Activated CD4-positive, alpha-beta memory T cell treated with anti-CD3 and anti-CD28 coated beads for 36 hours (primary cell): ENCODE data around the gene HLA-E. TPM values are rescaled to one million over a fixed set of nuclear protein-coding genes. Genes with fewer than 3 reads are reported as not detected.
A peak's percentile ranks its signal among the peaks of the same experiment; 100 is the strongest.
"Not testable (repeated sequence)": the region's sequence is repeated elsewhere in the genome, so short reads cannot be mapped to it uniquely, and the experiment has no call there.

Experiments
- CTCF ChIA-PET: fragments of 350-600 bp; sonication (Branson Sonifier 250); formaldehyde crosslinking; loops from one replicate; lab custom pipeline; 2021; ENCODE audit warnings: antibody characterized with exemption, inconsistent platforms; lab: Charles Lee
- POLR2A ChIA-PET: fragments of 350-600 bp; sonication (Branson Sonifier 250); formaldehyde crosslinking; loops from one replicate; lab custom pipeline; 2021; ENCODE audit warnings: antibody characterized with exemption; lab: Charles Lee
- DNase-seq: peaks from one replicate; pipeline ENCODE4 v3.0.0-alpha.2; 2020
- H3K27ac Mint-ChIP-seq: one replicate; pipeline ENCODE4 v1.8.0; 2021; ENCODE audit warnings: mixed read lengths
- H3K27me3 Mint-ChIP-seq: one replicate; pipeline ENCODE4 v1.8.0; 2021; ENCODE audit warnings: mixed read lengths
- H3K36me3 Mint-ChIP-seq: one replicate; pipeline ENCODE4 v1.8.0; 2021; ENCODE audit warnings: mixed read lengths
- H3K4me1 Mint-ChIP-seq: one replicate; pipeline ENCODE4 v1.8.0; 2021; ENCODE audit warnings: low read depth, mixed read lengths
- H3K4me3 Mint-ChIP-seq: one replicate; pipeline ENCODE4 v1.8.0; 2021; ENCODE audit warnings: mild to moderate bottlenecking, mixed read lengths
- H3K9me3 Mint-ChIP-seq: one replicate; pipeline ENCODE4 v1.8.0; 2021; ENCODE audit warnings: mixed read lengths
- intact Hi-C: fragments of 100-400 bp; cut with micrococcal nuclease; formaldehyde crosslinking; loops from one replicate; pipeline ENCODE4 v1.15.1; 2023
- total RNA-seq, 2 experiments: library from RNA; stranded (reverse); gene quantifications; one replicate each; pipeline ENCODE4 v1.2.3, GENCODE V29; 2021

Gene HLA-E
- total RNA-seq, 2 experiments from 2014 or later: 481 to 485 TPM

- Mint-ChIP-seq H3K4me3 (peak overlapping the region; percentile 31), H3K27me3 (no peaks in the 10 kb centered on the region), H3K27ac (peak overlapping the region; percentile 86), H3K36me3 (no peaks in the 10 kb centered on the region), H3K9me3 (no peaks in the 10 kb centered on the region), H3K4me1 (peaks cover 55% of the 10 kb centered on the region)
- peak; percentile 46 for DNase-seq
- intact Hi-C loops: loop anchor here (1.0 to 2.0 kb wide), 3 partner anchors 7 to 20 kb away; no protein-coding TSS in a partner anchor
- CTCF ChIA-PET: interaction anchor here (0.7 to 4.7 kb wide), 10 partner anchors 12 to 221 kb away, joined by 3 to 34 read pairs (median 6); no protein-coding TSS in a partner anchor
- POLR2A ChIA-PET: interaction anchor here (1.0 to 4.9 kb wide), 6 partner anchors 13 to 106 kb away, joined by 3 to 45 read pairs (median 7); no protein-coding TSS in a partner anchor
These were observed 19.8 kb downstream of the HLA-E start for GRCh38 chr6:30508890-30509736.

DNA sequence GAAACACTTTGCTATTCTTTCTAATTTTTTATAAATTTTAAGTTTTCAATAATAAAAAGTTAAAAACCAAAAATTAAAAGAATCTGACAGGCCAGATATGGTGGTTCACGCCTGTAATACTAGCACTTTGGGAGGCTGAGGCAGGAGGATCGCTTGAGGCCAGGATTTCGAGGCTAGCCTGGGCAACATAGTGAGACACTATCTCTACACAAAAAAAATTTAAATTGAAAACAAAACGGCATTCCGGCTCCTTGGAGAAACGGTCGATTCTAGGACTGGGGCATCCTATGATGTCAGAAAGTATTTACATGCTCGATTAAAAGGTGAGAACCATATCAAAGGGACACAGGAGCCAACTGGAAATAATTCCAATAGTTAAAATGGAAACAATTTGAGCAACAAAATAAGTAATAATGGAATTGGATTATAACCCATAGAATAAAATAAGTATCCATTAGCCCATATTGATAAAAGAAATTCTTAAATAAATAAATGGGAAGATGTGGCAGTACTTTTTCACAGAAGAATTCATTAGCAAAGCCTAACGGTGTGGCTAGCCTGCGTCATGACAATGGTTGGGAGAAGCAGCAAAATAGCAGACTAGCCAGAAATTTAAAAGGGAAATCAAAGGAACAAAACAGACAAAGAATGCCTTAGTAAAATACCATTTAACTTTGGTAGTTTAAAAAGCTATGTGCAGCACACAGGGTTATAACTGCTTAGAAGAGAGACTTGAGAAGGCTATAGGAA lies 21.3 kb downstream of the HLA-E start:
- no peaks in the 10 kb centered on the region for H3K9me3 Mint-ChIP-seq
- H3K27me3 Mint-ChIP-seq: no peaks in the 10 kb centered on the region
- peaks cover 65% of the 10 kb centered on the region for H3K4me1 Mint-ChIP-seq
- peak overlapping the region; percentile 86 for H3K27ac Mint-ChIP-seq
- DNase-seq: peak; percentile 4
- ChIA-PET POLR2A (interaction anchor here (1.1 to 4.9 kb wide), 4 partner anchors 10 to 18 kb away, joined by 3 to 45 read pairs (median 6); no protein-coding TSS in a partner anchor), CTCF (interaction anchor here (0.8 to 4.7 kb wide), 9 partner anchors 14 to 168 kb away, joined by 3 to 34 read pairs (median 7); no protein-coding TSS in a partner anchor)
- no peak overlapping the region for H3K4me3 Mint-ChIP-seq
- intact Hi-C loops: no loop called here
- H3K36me3 Mint-ChIP-seq: no peaks in the 10 kb centered on the region

GRCh38 chr6:30511169-30511546 lies 21.8 kb downstream of the HLA-E start:
- POLR2A ChIA-PET: interaction anchor here (1.1 to 4.9 kb wide), 3 partner anchors 10 to 19 kb away, joined by 3 to 45 read pairs (median 4); no protein-coding TSS in a partner anchor
- Mint-ChIP-seq H3K27me3 (no peaks in the 10 kb centered on the region), H3K4me3 (no peak overlapping the region), H3K9me3 (no peaks in the 10 kb centered on the region), H3K36me3 (no peaks in the 10 kb centered on the region), H3K4me1 (peaks cover 68% of the 10 kb centered on the region), H3K27ac (peak overlapping the region; percentile 30)
- CTCF ChIA-PET: interaction anchor here (0.8 to 4.7 kb wide), 10 partner anchors 9 to 168 kb away, joined by 3 to 34 read pairs (median 6); no protein-coding TSS in a partner anchor
- DNase-seq: peak; percentile 6
- intact Hi-C loops: no loop called here

GRCh38 chr6:30513451-30513850 lies 24.1 kb downstream of the HLA-E start:
- intact Hi-C loops: no loop called here
- POLR2A ChIA-PET: no interaction called here

DNA sequence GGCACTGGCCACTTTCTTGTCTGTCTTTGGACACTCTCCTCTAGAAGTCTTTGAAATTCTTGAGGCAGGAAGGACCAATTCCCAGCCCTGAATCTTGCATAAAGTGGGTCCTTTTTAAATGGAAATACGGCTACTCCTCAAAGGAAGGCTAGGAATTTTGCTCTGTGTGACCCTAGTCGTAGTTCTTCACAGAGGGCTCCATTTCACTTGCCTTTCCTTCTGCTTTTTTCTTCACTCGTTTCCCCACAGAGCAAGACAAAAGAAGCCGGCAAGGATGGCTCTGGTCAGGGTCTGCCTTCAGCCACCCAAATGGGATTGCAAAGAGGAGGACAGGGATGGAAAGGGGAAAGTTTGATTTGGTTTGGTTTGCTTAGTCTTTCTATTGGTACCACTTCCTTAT lies 25.8 kb downstream of the HLA-E start:
- H3K4me1 Mint-ChIP-seq: peaks cover 61% of the 10 kb centered on the region
- intact Hi-C loops: no loop called here

More at GRCh38 chr6:30513451-30513850, 24.1 kb downstream of the HLA-E start:
- CTCF ChIA-PET: interaction anchor here (1.3 kb wide), 1 partner anchor 19 kb away, joined by 3 read pairs; no protein-coding TSS in a partner anchor
- no peak overlapping the region for H3K4me3 Mint-ChIP-seq
- peaks cover 5% of the 10 kb centered on the region for H3K9me3 Mint-ChIP-seq
- peaks cover 62% of the 10 kb centered on the region for H3K4me1 Mint-ChIP-seq
- peaks cover 3% of the 10 kb centered on the region for H3K36me3 Mint-ChIP-seq
- DNase-seq: peak; percentile 5
- no peak overlapping the region for H3K27ac Mint-ChIP-seq
- H3K27me3 Mint-ChIP-seq: no peaks in the 10 kb centered on the region

GRCh38 chr6:30515944-30516753 lies 26.8 kb downstream of the HLA-E start:
- H3K36me3 Mint-ChIP-seq: peaks cover 14% of the 10 kb centered on the region
- POLR2A ChIA-PET: interaction anchor here (0.7 to 2.0 kb wide), 6 partner anchors 13 to 892 kb away, joined by 3 to 21 read pairs (median 4); no protein-coding TSS in a partner anchor
- peak; percentile 97 for DNase-seq
- intact Hi-C loops: loop anchor here (1.0 kb wide), 5 partner anchors 8 to 40 kb away; partner anchors contain the start of genes GNL1 and HLA-E
- H3K4me1 Mint-ChIP-seq: peaks cover 59% of the 10 kb centered on the region
- H3K27me3 Mint-ChIP-seq: no peaks in the 10 kb centered on the region
- peak overlapping the region; percentile 78 for H3K4me3 Mint-ChIP-seq
- CTCF ChIA-PET: interaction anchor here (0.6 to 3.9 kb wide), 7 partner anchors 9 to 81 kb away, joined by 3 to 15 read pairs (median 4); no protein-coding TSS in a partner anchor
- peaks cover 13% of the 10 kb centered on the region for H3K9me3 Mint-ChIP-seq
- peak overlapping the region; percentile 98 for H3K27ac Mint-ChIP-seq

More for the DNA sequence above, 25.8 kb downstream of the HLA-E start:
- no peaks in the 10 kb centered on the region for H3K27me3 Mint-ChIP-seq
- peaks cover 11% of the 10 kb centered on the region for H3K9me3 Mint-ChIP-seq
- ChIA-PET CTCF (interaction anchor here (1.3 to 3.9 kb wide), 2 partner anchors 14 to 29 kb away, joined by 4 to 15 read pairs; no protein-coding TSS in a partner anchor), POLR2A (interaction anchor here (1.2 to 2.0 kb wide), 2 partner anchors 14 to 22 kb away, joined by 3 to 21 read pairs; no protein-coding TSS in a partner anchor)
- peak; percentile 8 for DNase-seq
- peak overlapping the region; percentile 98 for H3K27ac Mint-ChIP-seq
- H3K36me3 Mint-ChIP-seq: peaks cover 10% of the 10 kb centered on the region
- H3K4me3 Mint-ChIP-seq: peak overlapping the region; percentile 78

- H3K9me3 Mint-ChIP-seq: peaks cover 13% of the 10 kb centered on the region
- not testable (repeated sequence) for DNase-seq, H3K27me3 Mint-ChIP-seq
- POLR2A ChIA-PET: interaction anchor here (0.7 to 2.0 kb wide), 5 partner anchors 12 to 891 kb away, joined by 3 to 21 read pairs (median 5); no protein-coding TSS in a partner anchor
- CTCF ChIA-PET: interaction anchor here (0.6 to 3.9 kb wide), 5 partner anchors 9 to 80 kb away, joined by 3 to 15 read pairs (median 4); no protein-coding TSS in a partner anchor
- intact Hi-C loops: loop anchor here (1.0 kb wide), 5 partner anchors 8 to 40 kb away; partner anchors contain the start of genes GNL1 and HLA-E
- H3K27ac Mint-ChIP-seq: peak overlapping the region; percentile 98
- H3K36me3 Mint-ChIP-seq: peaks cover 14% of the 10 kb centered on the region
- H3K4me1 Mint-ChIP-seq: peaks cover 60% of the 10 kb centered on the region
- peak overlapping the region; percentile 78 for H3K4me3 Mint-ChIP-seq
These were observed 27.4 kb downstream of the HLA-E start for GRCh38 chr6:30516754-30517076.

DNA sequence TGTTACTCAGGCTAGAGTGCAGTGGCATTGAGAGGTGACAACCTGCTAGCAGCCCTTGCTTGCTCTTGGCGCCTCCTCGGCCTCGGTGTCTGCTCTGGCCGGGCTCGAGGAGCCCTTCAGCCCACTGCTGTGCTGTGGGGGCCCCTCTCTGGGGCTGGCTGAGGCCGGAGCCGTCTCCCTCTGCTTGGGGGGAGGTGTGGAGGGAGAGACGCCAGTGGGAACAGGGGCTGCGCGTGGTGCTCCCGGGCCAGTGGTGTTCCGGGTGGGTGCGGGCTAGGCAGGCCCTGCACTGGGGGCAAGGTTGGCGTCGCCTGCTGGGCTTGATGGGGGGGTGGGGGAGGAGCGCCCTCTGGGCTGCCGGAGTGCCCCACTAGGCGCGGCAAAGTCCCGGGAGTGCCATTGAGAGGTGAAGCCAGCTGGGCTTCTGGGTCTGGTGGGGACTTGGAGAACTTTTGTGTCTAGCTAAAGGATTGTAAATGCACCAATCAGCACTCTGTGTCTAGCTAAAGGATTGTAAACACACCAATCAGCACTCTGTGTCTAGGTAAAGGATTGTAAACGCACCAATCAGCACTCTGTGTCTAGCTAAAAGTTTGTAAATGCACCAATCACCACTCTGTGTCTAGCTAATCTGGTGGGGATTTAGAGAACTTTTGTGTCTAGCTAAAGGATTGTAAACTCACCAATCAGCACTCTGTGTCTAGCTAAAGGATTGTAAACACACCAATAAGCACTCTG lies 28.6 kb downstream of the HLA-E start:
- DNase-seq: peak; percentile 8
- H3K9me3 Mint-ChIP-seq: peaks cover 18% of the 10 kb centered on the region
- H3K4me3 Mint-ChIP-seq, intact Hi-C loops, H3K27me3 Mint-ChIP-seq: not testable (repeated sequence)
- ChIA-PET POLR2A (interaction anchor here (0.9 to 1.3 kb wide), 5 partner anchors 10 to 28 kb away, joined by 3 to 6 read pairs (median 5); no protein-coding TSS in a partner anchor), CTCF (interaction anchor here (1.1 to 3.9 kb wide), 6 partner anchors 10 to 26 kb away, joined by 4 to 15 read pairs (median 4); no protein-coding TSS in a partner anchor)
- H3K27ac Mint-ChIP-seq: peak overlapping the region; percentile 98
- peaks cover 66% of the 10 kb centered on the region for H3K4me1 Mint-ChIP-seq
- peaks cover 17% of the 10 kb centered on the region for H3K36me3 Mint-ChIP-seq

DNA sequence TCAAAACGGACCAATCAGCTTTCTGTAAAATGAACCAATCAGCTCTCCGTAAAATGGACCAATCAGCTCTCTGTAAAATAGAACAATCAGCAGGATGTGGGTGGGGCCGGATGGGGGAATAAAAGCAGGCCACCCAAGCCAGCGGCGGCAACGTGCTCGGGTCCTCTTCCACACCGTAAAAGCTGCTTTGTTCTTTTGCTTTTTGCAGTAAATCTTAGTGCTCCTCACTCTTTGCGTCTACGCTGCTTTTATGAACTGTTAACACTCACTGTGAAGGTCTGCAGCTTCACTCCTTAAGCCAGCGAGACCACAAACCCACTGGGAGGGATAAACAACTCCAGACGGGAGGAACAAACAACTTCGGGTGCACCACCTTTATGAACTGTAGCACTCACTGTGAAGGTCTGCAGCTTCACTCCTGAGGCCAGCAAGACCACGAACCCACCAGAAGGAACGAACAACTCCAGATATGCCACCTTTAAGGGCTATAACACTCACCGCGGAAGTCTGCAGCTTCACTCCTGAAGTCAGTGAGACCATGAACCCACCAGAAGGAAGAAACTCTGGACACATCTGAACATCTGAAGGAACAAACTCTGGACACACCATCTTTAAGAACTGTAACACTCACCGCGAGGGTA lies 29.3 kb downstream of the HLA-E start:
- peaks cover 69% of the 10 kb centered on the region for H3K4me1 Mint-ChIP-seq
- peak; percentile 65 for DNase-seq
- peak overlapping the region; percentile 32 for H3K4me3 Mint-ChIP-seq
- H3K27ac Mint-ChIP-seq: peak overlapping the region; percentile 71
- intact Hi-C loops, H3K27me3 Mint-ChIP-seq: not testable (repeated sequence)
- peaks cover 22% of the 10 kb centered on the region for H3K9me3 Mint-ChIP-seq
- H3K36me3 Mint-ChIP-seq: peaks cover 20% of the 10 kb centered on the region
- ChIA-PET POLR2A (interaction anchor here (0.9 to 1.3 kb wide), 5 partner anchors 9 to 28 kb away, joined by 3 to 6 read pairs (median 5); no protein-coding TSS in a partner anchor), CTCF (interaction anchor here (1.1 to 3.9 kb wide), 6 partner anchors 9 to 25 kb away, joined by 4 to 15 read pairs (median 4); no protein-coding TSS in a partner anchor)
